ENCODE measurements around the gene C19orf33.

GRCh38 chr19:38291855-38292254 is 12.2 kb upstream of the C19orf33 start:
- TF ChIP-seq EZH2 (IDR thresholded peaks at IDR 0.05; ENCODE audit: low read depth) (no peak), CTCF (conservative IDR thresholded peaks at IDR 0.05) (no peak)
